SK-N-SH (cell line): ENCODE measurements around the gene ABCE1. TPM values are rescaled to one million over a fixed set of nuclear protein-coding genes. Genes with fewer than 3 reads are reported as not detected.

Experiments used
- CTCF ChIA-PET: fragments of 300-600, 350-600 bp; formaldehyde crosslinking; extraction: SDS; loops from one replicate; lab custom pipeline; 2021; lab: Yijun Ruan, JAX
- POLR2A ChIA-PET: fragments of 350-600 bp; sonication (Branson Sonifier 250); formaldehyde crosslinking; extraction: SDS; loops from one replicate; lab custom pipeline; 2020; ENCODE audit warnings: antibody characterized with exemption, inconsistent platforms; lab: Yijun Ruan, JAX
- DNase-seq: peaks from one replicate; pipeline ENCODE4 v3.0.0; 2012
- H2AFZ ChIP-seq: fragments of 200-600 bp; sonication (generic); 2 replicates; pipeline ENCODE4 v1.8.1; 2016; ENCODE audit warnings: antibody characterized with exemption, mild to moderate bottlenecking, low read depth
- H3F3A ChIP-seq: fragments of 200-600 bp; sonication (generic); replicated peaks from 2 replicates; pipeline ENCODE3; 2016; ENCODE audit warnings: antibody characterized with exemption, mild to moderate bottlenecking; ENCODE audit not compliant: insufficient read depth
- H3K27ac ChIP-seq, 2 experiments: fragments of 200-500 bp in 1 of 2; fragments of 200-600 bp in 1 of 2; sonication (Bioruptor generic) in 1 of 2; sonication (generic), shearing (Covaris generic) in 1 of 2; 2 replicates each; pipeline versions ENCODE4 v1.5.1 to v1.6.1; 2014 to 2016; ENCODE audit warnings: low read depth in 2 of 2, inconsistent platforms in 1 of 2, low read length in 1 of 2, mild to moderate bottlenecking in 1 of 2, mixed read lengths in 1 of 2
- H3K27me3 ChIP-seq: fragments of 200-600 bp; sonication (generic), shearing (Covaris generic); 2 replicates; pipeline ENCODE4 v1.6.1; 2016; ENCODE audit warnings: mixed run types; ENCODE audit not compliant: insufficient read depth
- H3K36me3 ChIP-seq, 2 experiments: fragments of 200-500 bp in 1 of 2; fragments of 200-600 bp in 1 of 2; sonication (Bioruptor generic) in 1 of 2; sonication (generic) in 1 of 2; replicated peaks in 1 of 2; 2 replicates each; pipeline versions ENCODE3 to v1.5.1; 2014 to 2016; ENCODE audit warnings: low read length in 1 of 2, mild to moderate bottlenecking in 1 of 2; ENCODE audit not compliant: insufficient read depth in 2 of 2, control insufficient read depth in 1 of 2
- H3K4me1 ChIP-seq, 2 experiments: fragments of 200-500 bp in 1 of 2; fragments of 200-600 bp in 1 of 2; sonication (Bioruptor generic) in 1 of 2; sonication (generic), shearing (Covaris generic) in 1 of 2; 2 replicates each; pipeline versions ENCODE4 v1.5.1 to v1.6.1; 2014 to 2016; ENCODE audit warnings: low read depth in 1 of 2, low read length in 1 of 2, mixed run types in 1 of 2; ENCODE audit not compliant: insufficient read depth in 2 of 2, control insufficient read depth in 1 of 2
- H3K4me2 ChIP-seq: fragments of 200-600 bp; sonication (generic), shearing (Covaris generic); 2 replicates; pipeline ENCODE4 v1.6.1; 2017; ENCODE audit warnings: mixed run types
- H3K4me3 ChIP-seq, 2 experiments: fragments of 200-500 bp in 1 of 2; fragments of 200-600 bp in 1 of 2; sonication (Bioruptor generic) in 1 of 2; sonication (generic), shearing (Covaris generic) in 1 of 2; 2 replicates each; pipeline versions ENCODE4 v1.5.1 to v1.8.1; 2014 to 2016; ENCODE audit warnings: low read depth in 2 of 2, inconsistent platforms in 1 of 2, low read length in 1 of 2, mild to moderate bottlenecking in 1 of 2, mixed read lengths in 1 of 2, moderate library complexity in 1 of 2
- H3K79me2 ChIP-seq: fragments of 200-600 bp; sonication (generic); 2 replicates; pipeline ENCODE4 v1.8.1; 2017; ENCODE audit warnings: mild to moderate bottlenecking; ENCODE audit not compliant: insufficient read depth
- H3K9ac ChIP-seq: fragments of 200-600 bp; sonication (generic); 2 replicates; pipeline ENCODE4 v1.6.1; 2017; ENCODE audit warnings: mixed run types
- H3K9me2 ChIP-seq: fragments of 200-600 bp; sonication (generic); 2 replicates; pipeline ENCODE4 v1.6.1; 2017; ENCODE audit warnings: mixed run types
- H3K9me3 ChIP-seq: fragments of 200-600 bp; sonication (generic); 2 replicates; pipeline ENCODE4 v1.6.1; 2017; ENCODE audit warnings: mixed run types, mild to moderate bottlenecking, moderate library complexity
- H4K20me1 ChIP-seq: fragments of 200-600 bp; sonication (generic); 2 replicates; pipeline ENCODE4 v1.6.1; 2017; ENCODE audit warnings: mild to moderate bottlenecking, mixed run types; ENCODE audit not compliant: insufficient read depth
- CHD2 ChIP-seq: fragments of 150-350 bp; IDR thresholded peaks from 2 replicates; pipeline ENCODE4 v1.6.1; 2018; ENCODE audit warnings: low read length; ENCODE audit not compliant: partially characterized antibody
- ELF1 ChIP-seq: IDR thresholded peaks from 2 replicates; pipeline ENCODE4 v1.4.0; 2012
- EZH2phosphoT487 ChIP-seq: fragments of 200-600 bp; sonication (generic); IDR thresholded peaks from 2 replicates; pipeline ENCODE4 v1.6.1; 2017; ENCODE audit warnings: low read depth, mixed run types, mild to moderate bottlenecking, antibody characterized with exemption, moderate library complexity, borderline replicate concordance
- FOXJ3 ChIP-seq: sonication (generic); formaldehyde crosslinking; IDR thresholded peaks from 2 replicates; pipeline ENCODE4 v1.5.1; 2020; ENCODE audit warnings: mild to moderate bottlenecking, missing genetic modification reagents
- GATA2 ChIP-seq: sonication (generic); formaldehyde crosslinking; IDR thresholded peaks from 2 replicates; pipeline ENCODE4 v1.5.0; 2020; ENCODE audit warnings: mild to moderate bottlenecking, missing genetic modification reagents
- MEF2A ChIP-seq: IDR thresholded peaks from 2 replicates; pipeline ENCODE4 v1.4.0; 2012; ENCODE audit warnings: low read depth, borderline replicate concordance
- MXI1 ChIP-seq: IDR thresholded peaks from 2 replicates; pipeline ENCODE4 v1.6.1; 2012; ENCODE audit warnings: mild to moderate bottlenecking, low read depth, low read length, improper control_type of control experiment
- RCOR1 ChIP-seq: fragments of 150-350 bp; IDR thresholded peaks from 2 replicates; pipeline ENCODE4 v1.6.1; 2017; ENCODE audit warnings: antibody characterized with exemption, low read length
- SIN3A ChIP-seq: IDR thresholded peaks from 2 replicates; pipeline ENCODE4 v1.6.1; 2012; ENCODE audit warnings: low read depth, mild to moderate bottlenecking, low read length, moderate library complexity, borderline replicate concordance
- SMC3 ChIP-seq: IDR thresholded peaks from 2 replicates; pipeline ENCODE4 v1.6.1; 2012; ENCODE audit warnings: low read depth, low read length, improper control_type of control experiment
- TAF1 ChIP-seq: IDR thresholded peaks from 2 replicates; pipeline ENCODE4 v1.6.1; 2012; ENCODE audit warnings: low read depth, mild to moderate bottlenecking, low read length, moderate library complexity, borderline replicate concordance
- USF2 ChIP-seq: fragments of 150-350 bp; IDR thresholded peaks from 2 replicates; pipeline ENCODE4 v1.6.1; 2017; ENCODE audit warnings: antibody characterized with exemption, low read length, low read depth, borderline replicate concordance
- WGBS: methylation state at CpG from one replicate; pipeline ENCODE4 v1.1.6; 2017; ENCODE audit warnings: low lambda C conversion rate; 5-methylcytosine and 5-hydroxymethylcytosine counted together
- polyA plus RNA-seq, 3 experiments: library from polyadenylated mRNA; depleted of rRNA; stranded (reverse); fragments of >200 nt; gene quantifications; 2 replicates each; pipeline ENCODE4 v1.2.3, GENCODE V29; 2012

The ABCE1 gene
- polyA plus RNA-seq, 1 of the 3 experiments (the other 2 are of a cell fraction), result 48.3 TPM

- no peak overlapping the region for H3K9ac ChIP-seq
- H4K20me1 ChIP-seq, result peaks cover 13% of the 10 kb centered on the region; the same call in 1 of the 2 replicates
- POLR2A ChIA-PET, result no interaction called here
- peaks cover 54 to 62% of the 10 kb centered on the region in 2 experiments for H3K36me3 ChIP-seq
- CTCF ChIA-PET, result no interaction called here
- H3K4me2 ChIP-seq, result no peak overlapping the region
- 95% methylated on average over 3 of the region's 3 CpGs for WGBS
- no peaks in the 10 kb centered on the region for H3K9me2 ChIP-seq
- no peaks in the 10 kb centered on the region for H3K9me3 ChIP-seq
- H3K4me3 ChIP-seq, result no peak overlapping the region
- peaks cover 0 to 7% of the 10 kb centered on the region in 2 experiments; a peak in 2 of 4 replicates for H3K4me1 ChIP-seq
- no peak for TF ChIP-seq CHD2
- no peak for TF ChIP-seq GATA2 (CRISPR knock-in tag)
- no peak for TF ChIP-seq FOXJ3 (CRISPR knock-in tag)
- no peak for TF ChIP-seq MXI1
- TF ChIP-seq SMC3, result no peak
- no peak for TF ChIP-seq MEF2A
- TF ChIP-seq EZH2phosphoT487, result no peak
- no peak for TF ChIP-seq ELF1
- no peak for TF ChIP-seq USF2
- no peak for TF ChIP-seq SIN3A
- TF ChIP-seq RCOR1, result no peak
- TF ChIP-seq TAF1, result no peak
- no peak for DNase-seq
- no peaks in the 10 kb centered on the region for H3K27me3 ChIP-seq
- H3F3A ChIP-seq, result no peaks in the 10 kb centered on the region
- H3K79me2 ChIP-seq, result peaks cover 83% of the 10 kb centered on the region
- no peak overlapping the region for H3K27ac ChIP-seq
- no peak overlapping the region for H2AFZ ChIP-seq
Measured at GRCh38 chr4:145103496-145103895, 5.4 kb downstream of the ABCE1 start.

GRCh38 chr4:145107126-145107525 lies 9.0 kb downstream of the ABCE1 start:
- Histone ChIP-seq H3K9ac (no peak overlapping the region), H3K27ac (no peak overlapping the region), H3F3A (no peaks in the 10 kb centered on the region), H3K4me1 (no peaks in the 10 kb centered on the region), H3K9me3 (no peaks in the 10 kb centered on the region), H3K9me2 (no peaks in the 10 kb centered on the region), H3K4me3 (no peak overlapping the region), H2AFZ (no peak overlapping the region), H4K20me1 (peaks cover 7% of the 10 kb centered on the region; the same call in 1 of the 2 replicates), H3K4me2 (no peak overlapping the region), H3K27me3 (no peaks in the 10 kb centered on the region), H3K36me3 (peaks cover 74 to 79% of the 10 kb centered on the region in 2 experiments), H3K79me2 (peaks cover 47% of the 10 kb centered on the region)
- ChIA-PET CTCF (no interaction called here), POLR2A (no interaction called here)
- 55% methylated on average over 2 of the region's 2 CpGs for WGBS
- no peak for TF ChIP-seq CHD2
- no peak for TF ChIP-seq ELF1
- TF ChIP-seq, all 33 proteins: peak for 0
- DNase-seq, result no peak
